HL-60/S4 treated with retinoic acid at 250 ng/mL for 4 days and 3 days (cell line): ENCODE measurements around the gene ABCF1.

Experiments
- in situ Hi-C: fragments of 300-500 bp; cut with MboI; formaldehyde crosslinking; loops from 2 replicates; pipeline ENCODE4 v1.7.0; 2022; ENCODE audit warnings: low sequenced_read_pairs

The ABCF1 gene

DNA sequence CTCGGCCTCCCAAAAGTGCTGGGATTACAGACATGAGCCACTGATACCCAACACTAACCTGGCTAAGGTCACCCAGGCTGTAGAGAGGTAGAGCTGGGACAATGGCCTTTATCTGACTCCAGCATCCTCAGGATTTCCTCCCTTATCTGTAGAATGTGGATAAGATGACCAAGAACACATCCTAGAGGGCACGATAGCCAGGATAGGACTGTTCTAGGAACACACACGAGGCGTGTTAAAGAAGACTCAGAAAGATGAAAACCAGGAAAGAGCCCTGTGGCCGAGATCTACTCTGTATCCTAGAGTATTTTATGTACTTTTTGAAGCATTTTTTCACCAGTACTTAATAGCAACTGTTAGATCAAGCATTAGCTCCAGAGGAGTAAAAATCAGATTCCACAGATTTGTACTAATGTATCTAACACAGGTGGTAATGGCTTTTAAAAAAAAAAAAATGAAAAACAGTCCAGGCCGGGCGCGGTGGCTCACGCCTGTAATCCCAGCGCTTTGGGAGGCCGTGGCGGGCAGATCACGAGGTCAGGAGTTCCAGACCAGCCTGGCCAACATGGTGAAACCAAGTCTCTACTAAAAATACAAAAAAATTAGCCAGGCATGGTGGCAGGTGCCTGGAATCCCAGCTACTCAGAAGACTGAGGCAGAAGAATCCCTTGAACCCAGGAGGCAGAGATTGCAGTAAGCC, 28.5 kb downstream of the ABCF1 start:
- in situ Hi-C loops = no loop called here

- in situ Hi-C loops = no loop called here
Measured at GRCh38 chr6:30600451-30600961, 29.3 kb downstream of the ABCF1 start.

- in situ Hi-C loops = no loop called here
Measured at GRCh38 chr6:30601436-30601814, 30.2 kb downstream of the ABCF1 start.

GRCh38 chr6:30601815-30602641, 30.8 kb downstream of the ABCF1 start:
- in situ Hi-C loops = no loop called here

GRCh38 chr6:30603961-30604360, 32.7 kb downstream of the ABCF1 start:
- in situ Hi-C loops = no loop called here

DNA sequence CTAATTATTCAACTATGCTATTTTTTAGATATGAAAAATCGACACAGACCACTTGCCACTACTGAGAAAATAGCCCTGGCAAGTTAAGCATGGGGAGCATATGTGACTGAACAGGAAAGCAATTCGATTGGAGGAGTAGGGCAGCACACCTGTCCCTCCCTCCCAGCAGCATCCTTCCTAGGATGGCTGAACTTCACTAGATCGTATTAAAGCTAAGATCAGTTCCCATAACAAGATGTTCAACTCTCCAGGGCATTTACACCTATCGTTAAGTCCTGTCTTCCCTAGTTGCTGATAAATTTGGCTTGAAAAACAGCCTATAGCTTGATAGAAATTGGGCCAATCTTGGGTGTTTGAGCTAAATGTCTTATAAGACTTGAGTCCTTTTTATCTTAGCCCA, 38.8 kb downstream of the ABCF1 start:
- in situ Hi-C loops = no loop called here

DNA sequence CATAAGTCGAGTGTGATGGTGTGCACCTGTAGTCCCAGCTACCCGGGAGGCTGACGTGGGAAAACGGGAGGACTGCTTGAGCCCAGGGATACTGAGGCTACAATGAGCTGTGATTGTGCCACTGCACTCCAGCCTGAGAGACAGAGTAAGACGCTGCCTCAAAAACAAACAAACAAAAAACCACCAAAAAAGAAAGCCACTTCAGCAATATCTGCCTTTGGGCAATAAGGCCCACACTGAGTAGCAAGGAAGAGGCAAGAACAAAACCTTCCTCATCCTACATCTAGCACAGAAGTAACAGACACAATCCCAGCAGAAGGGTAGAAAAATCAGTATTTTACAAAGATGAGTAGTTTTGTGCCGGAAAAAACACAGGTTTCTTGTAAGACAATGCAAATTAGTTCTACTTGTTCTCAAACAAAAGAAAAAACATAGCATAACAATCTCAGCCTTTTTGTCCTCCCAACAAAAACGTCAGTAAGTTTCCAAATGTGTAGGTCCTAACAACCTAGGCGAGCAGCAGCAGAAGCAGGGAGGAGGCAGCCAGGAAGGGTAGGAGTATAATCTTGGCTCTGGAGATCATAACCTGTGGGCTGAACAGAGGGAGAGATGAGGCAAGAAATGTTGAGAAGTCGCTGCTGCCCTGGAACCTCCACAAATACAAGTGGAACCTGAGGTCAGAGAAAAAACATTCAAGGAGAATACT, 40.1 kb downstream of the ABCF1 start:
- in situ Hi-C loops = no loop called here

DNA sequence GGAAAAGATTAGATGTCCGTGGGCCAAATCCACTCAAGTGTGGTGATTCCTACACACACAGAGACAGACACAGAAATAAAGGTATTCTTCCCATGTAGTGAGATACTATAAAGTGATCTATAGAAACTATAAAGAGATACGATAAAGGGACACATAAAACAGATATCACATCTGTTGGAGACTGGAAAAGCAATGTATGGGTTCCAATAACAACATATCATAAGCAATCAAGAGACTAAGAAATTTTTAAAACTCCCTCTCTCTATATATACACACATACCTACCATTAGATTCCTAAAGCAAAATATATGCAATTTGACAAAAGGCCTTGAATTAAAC, 40.6 kb downstream of the ABCF1 start:
- in situ Hi-C loops = no loop called here

DNA sequence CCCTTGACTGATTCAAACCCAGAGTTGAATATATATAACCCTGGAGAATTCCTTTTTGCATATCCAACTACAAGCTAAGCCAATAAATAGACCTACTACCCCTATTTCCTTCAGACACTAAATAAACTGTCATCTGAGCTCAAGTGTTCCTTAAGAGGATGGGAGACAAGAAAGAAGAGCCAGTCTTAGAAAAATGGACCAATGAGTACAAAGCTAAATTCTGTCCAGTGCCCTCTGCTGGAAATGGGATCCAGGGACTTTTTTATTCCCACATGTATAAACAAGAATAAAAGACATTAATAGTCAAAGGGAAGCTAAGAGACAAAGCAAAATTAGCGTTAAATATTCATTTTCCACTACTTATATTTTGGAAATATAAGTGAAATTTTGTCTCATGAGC, 41.0 kb downstream of the ABCF1 start:
- in situ Hi-C loops = no loop called here

GRCh38 chr6:30612687-30613248, 41.5 kb downstream of the ABCF1 start:
- in situ Hi-C loops = no loop called here

DNA sequence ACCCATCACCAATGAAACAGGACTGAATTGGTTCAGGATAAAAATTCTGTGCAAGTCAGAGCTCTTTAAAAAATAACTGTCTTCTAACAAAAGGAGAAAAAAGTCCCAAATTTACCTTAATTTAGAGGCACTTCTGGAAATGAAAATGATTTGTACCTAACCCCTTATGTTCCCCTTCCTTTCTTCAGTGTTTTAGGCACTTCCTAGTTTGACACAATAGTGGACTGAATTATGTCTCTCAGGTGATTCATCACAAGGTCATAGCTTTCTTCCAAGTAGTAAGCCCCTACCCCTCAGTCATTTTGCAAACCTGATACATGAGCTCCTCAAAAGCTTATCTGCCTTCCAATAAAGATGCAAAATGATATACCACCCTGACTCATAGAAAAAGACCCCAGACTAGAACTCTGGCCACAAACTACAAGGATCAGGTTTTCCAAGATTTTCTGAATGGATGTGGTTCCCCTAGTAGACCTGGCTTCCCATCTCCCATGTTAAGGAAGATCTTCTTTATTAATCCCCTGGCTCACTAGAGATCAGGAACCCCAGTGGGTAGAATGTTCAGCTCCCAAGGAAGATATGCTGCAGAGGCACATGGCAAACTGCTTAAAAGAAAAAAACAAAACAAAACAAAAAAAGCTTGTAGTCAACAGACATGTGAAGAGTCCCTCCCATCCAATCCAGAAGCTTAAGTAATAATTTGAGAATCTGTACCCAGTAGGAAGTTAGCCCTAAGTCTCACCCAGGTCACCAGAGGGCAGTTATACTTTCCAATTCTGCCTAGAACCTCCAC, 42.2 kb downstream of the ABCF1 start:
- in situ Hi-C loops = no loop called here

GRCh38 chr6:30614044-30614842, 43.0 kb downstream of the ABCF1 start:
- in situ Hi-C loops = no loop called here

DNA sequence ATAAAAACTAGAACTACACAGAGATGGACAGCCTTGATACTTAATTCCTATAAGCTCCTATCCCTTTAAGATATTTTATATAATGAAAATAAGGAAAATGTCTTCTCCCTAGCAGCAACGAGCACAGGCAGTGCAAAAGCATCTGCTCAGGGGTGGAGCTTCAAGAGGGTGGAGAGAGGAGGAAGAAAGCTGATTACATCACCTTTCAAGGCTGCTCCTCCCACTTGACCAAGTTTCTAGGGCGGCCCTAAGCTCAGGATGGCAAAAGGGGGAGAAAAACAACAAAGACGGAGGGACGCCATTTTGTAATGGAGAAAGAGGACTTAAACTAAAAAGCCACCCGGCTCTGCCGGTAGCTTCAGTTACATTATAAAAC, 43.6 kb downstream of the ABCF1 start:
- in situ Hi-C loops = no loop called here

GRCh38 chr6:30615219-30615957, 44.1 kb downstream of the ABCF1 start:
- in situ Hi-C loops = no loop called here

DNA sequence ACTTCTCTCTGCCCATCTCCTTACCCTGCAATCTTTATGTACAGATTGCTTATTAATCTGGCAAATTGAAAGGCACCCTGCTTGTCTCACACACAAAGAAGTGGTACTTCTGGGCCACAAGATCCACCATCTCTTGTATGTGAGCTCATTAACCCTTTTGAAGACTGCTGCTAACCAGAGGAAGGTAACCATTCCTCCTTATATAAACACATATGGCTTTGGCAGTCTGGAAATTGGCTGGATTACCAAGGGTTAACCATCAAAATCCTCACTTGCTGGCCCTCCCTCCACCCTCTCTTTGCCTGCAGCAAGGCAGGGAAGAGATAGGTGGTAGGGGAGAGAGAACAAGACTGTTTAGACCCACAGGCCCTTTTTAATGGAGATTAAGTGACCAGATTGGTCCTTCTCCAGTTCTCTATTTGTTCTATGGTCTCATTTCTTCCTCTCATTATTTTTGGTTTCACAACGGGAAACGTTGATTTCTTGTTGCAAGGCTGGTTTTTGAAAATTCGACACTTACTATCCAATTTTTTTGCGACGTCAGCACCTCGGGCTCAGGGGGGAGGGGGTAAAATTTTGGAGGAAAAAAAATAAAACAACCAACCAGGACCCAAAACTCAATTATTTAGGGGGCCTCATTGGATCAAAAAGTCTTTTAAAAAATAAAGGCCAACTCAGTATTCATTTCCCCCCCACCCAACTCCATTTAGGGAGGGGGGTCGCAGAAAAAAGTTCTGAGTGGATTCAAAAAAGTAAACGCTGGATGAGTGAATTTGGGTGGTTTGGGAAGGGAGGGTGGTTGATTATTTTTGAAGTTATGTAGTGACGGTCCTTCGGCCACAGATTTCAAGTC, 44.9 kb downstream of the ABCF1 start:
- in situ Hi-C loops = no loop called here

DNA sequence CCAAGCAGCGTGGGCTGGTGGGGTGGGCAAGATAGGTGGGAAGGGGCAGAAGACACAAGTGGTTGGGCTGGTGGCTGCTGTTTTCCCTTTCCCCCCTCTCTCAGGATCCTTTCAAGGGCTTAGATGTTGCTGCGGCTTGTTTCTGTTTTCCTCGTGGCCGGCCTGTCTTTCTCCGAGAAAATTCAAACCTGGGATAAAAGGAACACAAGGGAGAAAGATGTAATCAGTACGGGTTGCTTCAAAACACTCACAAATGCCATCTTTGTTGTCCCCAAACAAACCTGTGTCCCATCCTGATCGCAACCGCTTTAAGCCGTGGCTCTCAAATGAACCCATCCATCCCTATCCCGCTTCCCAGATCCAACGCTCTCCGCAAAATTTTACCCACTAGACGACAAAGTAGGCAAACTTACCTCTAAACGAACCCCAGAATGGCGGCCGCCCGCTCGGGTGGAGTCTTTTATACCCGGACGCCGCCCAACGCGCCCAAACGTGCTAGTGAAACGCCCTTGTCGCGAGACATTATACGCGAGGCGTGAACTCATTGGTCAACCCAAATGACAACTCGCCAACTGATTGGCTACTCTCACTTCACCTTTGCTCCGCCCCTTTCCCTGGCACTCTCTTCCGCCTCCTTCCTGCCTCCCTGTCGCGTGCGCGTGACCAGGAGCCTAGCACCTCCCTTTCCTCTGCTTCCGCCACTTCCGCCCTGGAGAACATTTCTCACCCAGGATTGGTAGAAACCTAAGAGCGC, 45.7 kb downstream of the ABCF1 start, which contains the start of gene PPP1R10:
Gene PPP1R10 (minus strand): TSS at position 433 of the 754 bp plus-strand sequence. CDS start 7,299 bp downstream, outside the sequence.
- in situ Hi-C loops = no loop called here

DNA sequence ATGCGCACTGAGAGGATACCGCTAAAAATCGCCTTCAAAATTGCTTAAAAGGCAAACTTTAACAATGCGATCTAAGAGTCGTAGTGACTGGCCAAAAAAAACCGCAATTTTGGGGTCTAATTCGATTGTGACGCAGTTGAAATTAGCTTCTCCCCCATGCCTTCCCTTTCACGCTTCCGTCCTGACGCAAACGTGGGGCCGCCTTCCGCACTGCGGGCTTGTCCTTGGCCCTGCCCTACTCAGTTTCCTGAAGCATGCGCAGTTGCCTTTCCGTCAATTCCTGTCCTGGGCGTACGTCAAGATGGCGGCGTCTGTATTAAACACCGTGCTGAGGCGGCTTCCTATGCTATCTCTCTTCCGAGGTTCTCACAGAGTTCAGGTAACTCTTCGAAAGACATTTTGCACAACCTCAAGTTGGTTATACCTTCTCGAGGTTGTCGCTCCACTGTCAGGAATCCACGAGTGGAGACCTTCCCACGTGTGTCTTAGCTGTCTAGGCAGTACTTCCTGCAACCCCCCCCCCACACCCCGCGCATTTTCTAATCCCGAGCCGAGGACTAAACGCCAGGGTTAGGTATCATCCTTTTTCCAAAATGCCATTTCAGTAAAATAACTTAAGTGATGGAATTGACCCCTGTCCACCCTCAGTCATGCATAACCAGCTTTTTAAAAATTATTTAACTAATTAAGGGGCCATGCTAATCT, 46.5 kb downstream of the ABCF1 start, which contains the start of gene MRPS18B:
Gene MRPS18B (plus strand): TSS at position 276 of the 705 bp plus-strand sequence. CDS start 26 bp downstream, at position 302.
- in situ Hi-C loops = no loop called here
